Measurements from ENCODE around the gene FAM228B. TPM values are rescaled to one million over a fixed set of nuclear protein-coding genes. Genes with fewer than 3 reads are reported as not detected.
"Not testable (repeated sequence)": the region's sequence is repeated elsewhere in the genome, so short reads cannot be mapped to it uniquely, and the experiment has no call there.

FAM228B gene
- total RNA-seq, 2 donors from 2014 or later = 7.0 to 15.6 TPM

DNA sequence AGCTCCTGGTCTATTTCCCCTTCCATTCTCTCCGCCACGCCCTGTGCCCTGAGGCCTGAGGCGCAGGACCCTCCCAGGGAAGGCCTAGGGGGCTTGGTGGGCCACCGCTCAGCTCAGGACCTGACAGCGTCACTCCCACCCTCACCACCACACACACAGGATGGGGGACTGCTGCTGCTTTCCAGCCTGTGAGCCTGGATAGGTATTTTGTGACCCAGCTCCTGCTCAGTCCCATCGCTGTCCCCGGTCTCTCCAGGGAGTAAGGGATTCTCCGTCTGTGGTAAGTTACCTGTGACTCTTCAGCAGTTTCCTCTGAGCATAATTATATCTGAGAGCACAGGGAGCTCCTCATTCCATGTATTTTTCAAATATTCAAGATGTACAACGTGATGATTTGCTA, 67.9 kb downstream of the FAM228B start:
- H3K4me3 Mint-ChIP-seq = no peak overlapping the region
- no peak for ATAC-seq (replicated peaks)
- H3K27me3 Mint-ChIP-seq = no peaks in the 10 kb centered on the region
- no peaks in the 10 kb centered on the region for H3K36me3 Mint-ChIP-seq (ENCODE audit: low read depth)
- H3K27ac Mint-ChIP-seq = no peak overlapping the region
- peaks cover 5% of the 10 kb centered on the region for H3K9me3 Mint-ChIP-seq
- H3K4me1 Mint-ChIP-seq = no peaks in the 10 kb centered on the region

DNA sequence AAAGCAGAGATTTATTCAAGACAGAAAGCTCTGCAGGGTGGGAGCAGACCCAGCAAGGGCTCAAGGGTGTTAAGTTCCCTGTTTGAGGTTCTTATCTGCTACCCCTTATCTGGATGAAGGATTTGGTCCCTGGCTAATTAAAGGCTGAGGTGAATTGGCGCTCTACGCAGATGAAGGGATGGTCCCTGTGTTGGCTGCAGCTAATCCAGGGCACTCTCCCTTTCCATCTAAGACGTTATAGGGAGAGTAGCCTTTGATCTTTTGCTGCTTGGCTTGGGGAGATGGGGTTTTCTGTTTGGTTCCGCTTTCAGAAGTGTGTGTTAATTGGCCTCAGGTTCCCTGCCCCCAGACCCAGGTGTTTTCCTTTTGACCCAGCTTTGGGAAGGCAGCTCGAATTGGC, 68.6 kb downstream of the FAM228B start:
- Mint-ChIP-seq H3K9me3 (peaks cover 8% of the 10 kb centered on the region), H3K4me1 (no peaks in the 10 kb centered on the region), H3K4me3 (no peak overlapping the region), H3K27ac (no peak overlapping the region), H3K27me3 (no peaks in the 10 kb centered on the region), H3K36me3 (ENCODE audit: low read depth) (no peaks in the 10 kb centered on the region)
- no peak for ATAC-seq (replicated peaks)

DNA sequence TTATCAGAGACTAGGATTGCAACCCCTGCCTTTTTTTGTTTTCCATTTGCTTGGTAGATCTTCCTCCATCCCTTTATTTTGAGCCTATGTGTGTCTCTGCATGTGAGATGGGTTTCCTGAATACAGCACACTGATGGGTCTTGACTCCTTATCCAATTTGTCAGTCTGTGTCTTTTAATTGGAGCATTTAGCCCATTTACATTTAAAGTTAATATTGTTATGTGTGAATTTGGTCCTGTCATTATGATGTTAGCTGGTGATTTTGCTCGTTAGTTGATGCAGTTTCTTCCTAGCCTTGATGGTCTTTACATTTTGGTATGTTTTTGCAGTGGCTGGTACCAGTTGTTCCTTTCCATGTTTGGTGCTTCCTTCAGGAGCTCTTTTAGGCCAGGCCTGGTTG, 73.9 kb downstream of the FAM228B start:
- not testable (repeated sequence) for H3K4me1 Mint-ChIP-seq; H3K27me3 Mint-ChIP-seq; ATAC-seq (replicated peaks); H3K27ac Mint-ChIP-seq; H3K4me3 Mint-ChIP-seq; H3K9me3 Mint-ChIP-seq
- peaks cover 16% of the 10 kb centered on the region for H3K36me3 Mint-ChIP-seq (ENCODE audit: low read depth)

DNA sequence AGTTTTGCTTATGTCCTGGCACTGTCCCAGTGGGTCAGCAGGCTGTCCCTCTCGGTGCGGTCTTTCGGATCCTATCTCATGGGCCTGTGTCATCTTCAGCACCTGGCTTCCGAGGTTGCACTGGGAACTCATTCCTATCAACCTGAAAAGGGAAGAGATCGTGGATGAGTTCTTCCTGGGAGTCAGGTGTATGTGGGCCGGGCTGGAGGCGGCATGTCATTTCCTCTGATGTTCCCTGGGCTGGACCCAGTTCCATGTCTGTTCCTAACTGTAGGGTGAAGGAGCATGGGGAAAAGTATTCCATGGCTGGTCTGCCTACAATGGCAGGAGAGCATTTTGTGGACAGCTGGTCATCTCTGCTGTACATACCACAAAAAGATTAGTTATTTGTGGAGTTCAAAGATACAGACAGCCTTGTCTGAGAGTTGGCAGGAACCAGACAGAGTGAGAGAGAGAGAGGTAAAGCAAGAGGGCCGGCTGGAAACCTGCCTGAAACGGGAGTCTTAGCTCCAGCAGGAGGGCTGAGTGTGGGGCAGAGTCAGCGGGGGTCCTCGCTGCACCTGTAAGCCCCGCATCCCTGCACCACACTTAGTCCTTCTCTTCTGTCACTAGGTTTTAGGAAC, 76.8 kb downstream of the FAM228B start:
- Mint-ChIP-seq H3K27ac (no peak overlapping the region), H3K36me3 (ENCODE audit: low read depth) (peaks cover 42% of the 10 kb centered on the region), H3K9me3 (peaks cover 5% of the 10 kb centered on the region), H3K4me3 (no peak overlapping the region), H3K27me3 (no peaks in the 10 kb centered on the region), H3K4me1 (no peaks in the 10 kb centered on the region)
- ATAC-seq (replicated peaks) = no peak

DNA sequence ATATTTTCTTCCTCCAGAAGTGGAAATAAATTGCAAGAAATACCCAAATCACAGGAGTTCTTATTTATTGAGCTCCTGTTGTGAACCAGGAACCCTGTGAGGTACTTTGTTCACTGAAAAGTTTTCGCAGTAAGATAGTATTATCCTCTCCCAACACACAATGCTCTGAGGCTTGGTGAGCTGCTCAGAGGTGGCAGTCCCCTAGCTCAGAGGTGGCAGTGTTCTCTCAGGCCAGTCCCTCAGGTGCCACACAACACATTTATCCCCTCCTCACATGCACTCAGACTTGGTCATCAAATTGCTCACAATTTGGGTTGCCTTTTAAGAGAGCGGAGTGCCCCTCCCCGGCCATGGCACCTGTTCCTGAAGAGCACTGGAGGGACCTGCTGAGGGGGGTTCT, 77.5 kb downstream of the FAM228B start:
- no peak overlapping the region for H3K4me3 Mint-ChIP-seq

DNA sequence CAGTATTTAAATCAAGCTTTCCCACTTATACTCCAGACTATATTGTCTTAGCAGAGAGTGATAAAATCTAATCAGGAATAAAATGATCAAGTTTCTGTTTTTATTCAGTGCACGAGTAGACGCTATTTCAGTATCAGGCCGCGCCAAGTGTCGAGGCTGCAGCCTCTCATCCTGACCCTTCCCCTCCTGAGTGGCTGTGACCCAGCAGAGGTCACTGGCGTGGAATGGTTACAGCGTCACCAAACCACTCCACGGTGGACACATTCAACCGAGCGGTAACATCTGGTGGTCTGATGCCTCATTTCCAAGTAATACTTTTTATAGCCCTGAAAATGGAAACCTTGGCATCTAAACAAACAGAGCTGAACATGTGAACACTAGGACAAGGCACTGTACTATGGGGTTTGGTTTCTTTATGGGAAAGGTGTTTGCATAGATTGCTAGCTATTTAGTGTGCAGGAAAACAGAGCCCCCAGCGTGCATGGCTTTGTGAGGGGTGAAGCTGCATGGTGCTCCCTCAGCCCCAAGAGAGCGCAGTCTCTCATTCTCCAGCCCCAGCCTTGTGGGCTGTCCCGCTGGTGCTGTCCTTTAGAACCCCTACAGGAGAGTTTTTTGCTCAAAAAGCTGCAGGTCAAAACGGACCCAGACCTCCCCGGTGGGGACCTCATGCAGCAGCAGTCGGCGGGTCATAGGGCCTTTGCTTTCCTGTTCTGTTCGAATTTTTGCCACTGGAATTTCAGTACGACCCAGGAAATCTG, 79.9 kb downstream of the FAM228B start:
- H3K36me3 Mint-ChIP-seq (ENCODE audit: low read depth) = peaks cover 73% of the 10 kb centered on the region
- no peaks in the 10 kb centered on the region for H3K4me1 Mint-ChIP-seq
- no peaks in the 10 kb centered on the region for H3K27me3 Mint-ChIP-seq
- H3K27ac Mint-ChIP-seq = no peak overlapping the region
- no peak for ATAC-seq (replicated peaks)
- no peaks in the 10 kb centered on the region for H3K9me3 Mint-ChIP-seq
- H3K4me3 Mint-ChIP-seq = no peak overlapping the region

More for the DNA sequence above, 77.5 kb downstream of the FAM228B start:
- no peak for ATAC-seq (replicated peaks)
- no peak overlapping the region for H3K27ac Mint-ChIP-seq
- H3K9me3 Mint-ChIP-seq = peaks cover 5% of the 10 kb centered on the region
- H3K4me1 Mint-ChIP-seq = no peaks in the 10 kb centered on the region
- H3K36me3 Mint-ChIP-seq (ENCODE audit: low read depth) = peaks cover 49% of the 10 kb centered on the region
- H3K27me3 Mint-ChIP-seq = no peaks in the 10 kb centered on the region

DNA sequence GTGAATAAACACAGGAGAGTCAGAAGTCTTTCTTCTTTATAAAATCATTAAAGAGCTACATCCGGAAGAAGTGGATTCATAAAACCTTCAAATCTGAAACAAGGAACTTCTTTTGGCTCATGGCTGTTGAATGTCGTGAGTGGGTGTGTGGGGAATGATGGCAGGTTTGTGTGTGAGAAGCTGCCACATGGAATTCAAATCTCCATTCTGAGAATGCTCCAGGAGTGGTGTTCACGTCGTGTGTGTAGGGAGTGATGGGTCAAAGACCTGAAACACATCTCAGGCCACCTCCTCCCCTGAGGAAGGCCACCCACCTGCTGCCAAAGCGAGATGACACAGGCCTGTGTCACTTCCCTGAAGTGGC, 80.5 kb downstream of the FAM228B start:
- Mint-ChIP-seq H3K4me1 (no peaks in the 10 kb centered on the region), H3K36me3 (ENCODE audit: low read depth) (peaks cover 78% of the 10 kb centered on the region), H3K27me3 (no peaks in the 10 kb centered on the region), H3K27ac (no peak overlapping the region), H3K9me3 (no peaks in the 10 kb centered on the region), H3K4me3 (no peak overlapping the region)
- no peak for ATAC-seq (replicated peaks)

DNA sequence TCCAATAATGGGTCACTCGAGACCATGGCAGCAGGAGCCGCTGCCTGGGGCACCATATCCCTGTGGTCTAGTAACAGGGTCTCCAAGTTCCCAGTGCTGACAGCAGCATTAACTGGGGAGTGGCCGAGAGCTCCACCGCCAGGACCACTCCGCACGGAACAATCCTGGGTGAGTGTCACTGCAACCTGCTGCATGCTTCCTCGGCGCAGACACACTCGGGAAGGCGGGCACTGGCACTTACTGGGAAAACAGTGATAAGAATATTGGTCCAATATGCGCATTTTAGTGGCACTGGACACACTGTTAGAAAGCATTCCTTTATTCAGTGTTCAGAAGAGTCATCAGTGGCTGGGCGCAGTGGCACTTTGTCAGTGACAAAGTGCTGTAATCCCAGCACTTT, 81.2 kb downstream of the FAM228B start:
- no peak overlapping the region for H3K27ac Mint-ChIP-seq
- H3K4me1 Mint-ChIP-seq = no peaks in the 10 kb centered on the region
- H3K4me3 Mint-ChIP-seq = no peak overlapping the region
- no peaks in the 10 kb centered on the region for H3K9me3 Mint-ChIP-seq
- no peaks in the 10 kb centered on the region for H3K27me3 Mint-ChIP-seq
- ATAC-seq (replicated peaks) = no peak
- peaks cover 86% of the 10 kb centered on the region for H3K36me3 Mint-ChIP-seq (ENCODE audit: low read depth)

DNA sequence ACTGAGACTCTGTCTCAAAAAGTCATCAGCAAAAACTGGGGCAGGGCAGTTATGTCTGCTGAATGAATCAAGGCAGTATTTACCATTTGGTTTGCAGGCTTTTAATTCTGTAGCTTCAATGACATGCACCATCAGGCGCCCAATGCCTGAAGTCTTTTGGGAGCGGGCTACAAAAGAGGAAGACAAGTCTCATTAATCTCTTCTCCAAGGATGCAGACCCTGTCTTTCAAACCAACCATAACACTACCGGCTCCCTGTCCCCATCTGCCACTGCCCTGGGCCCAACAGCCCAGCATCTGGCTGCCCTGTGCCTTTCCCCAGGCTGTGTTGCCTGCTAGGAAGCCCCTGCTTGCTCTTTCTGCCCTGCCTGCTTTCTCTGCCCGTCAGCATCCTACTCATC, 81.9 kb downstream of the FAM228B start:
- H3K36me3 Mint-ChIP-seq (ENCODE audit: low read depth) = peaks cover 92% of the 10 kb centered on the region

DNA sequence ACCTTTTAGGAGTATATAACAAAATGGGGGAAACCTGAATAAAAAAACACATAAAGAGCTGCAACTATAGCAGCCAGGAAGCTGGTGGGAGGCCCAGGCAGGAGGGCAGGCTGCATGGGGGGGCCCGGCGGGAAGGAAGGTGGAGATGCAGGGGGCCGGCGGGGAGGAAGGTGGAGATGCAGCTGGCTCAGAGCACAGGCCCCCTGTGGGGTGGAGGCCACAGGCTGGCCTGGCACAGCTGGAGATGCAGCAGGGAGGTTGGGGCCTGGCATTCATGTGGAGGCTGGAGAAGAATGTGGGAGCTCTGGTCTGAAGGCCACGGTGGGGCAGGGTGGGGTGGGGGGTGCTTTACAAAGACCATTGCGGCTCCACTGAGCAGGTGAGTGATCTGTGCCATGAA, 83.0 kb downstream of the FAM228B start:
- ATAC-seq (replicated peaks) = no peak
- Mint-ChIP-seq H3K4me1 (no peaks in the 10 kb centered on the region), H3K27ac (peak overlapping the region; percentile 31), H3K9me3 (no peaks in the 10 kb centered on the region), H3K4me3 (no peak overlapping the region), H3K36me3 (ENCODE audit: low read depth) (peaks cover 97% of the 10 kb centered on the region), H3K27me3 (no peaks in the 10 kb centered on the region)

More for the DNA sequence above, 81.9 kb downstream of the FAM228B start:
- Mint-ChIP-seq H3K27ac (no peak overlapping the region), H3K4me3 (no peak overlapping the region), H3K27me3 (no peaks in the 10 kb centered on the region), H3K9me3 (no peaks in the 10 kb centered on the region), H3K4me1 (no peaks in the 10 kb centered on the region)
- no peak for ATAC-seq (replicated peaks)

DNA sequence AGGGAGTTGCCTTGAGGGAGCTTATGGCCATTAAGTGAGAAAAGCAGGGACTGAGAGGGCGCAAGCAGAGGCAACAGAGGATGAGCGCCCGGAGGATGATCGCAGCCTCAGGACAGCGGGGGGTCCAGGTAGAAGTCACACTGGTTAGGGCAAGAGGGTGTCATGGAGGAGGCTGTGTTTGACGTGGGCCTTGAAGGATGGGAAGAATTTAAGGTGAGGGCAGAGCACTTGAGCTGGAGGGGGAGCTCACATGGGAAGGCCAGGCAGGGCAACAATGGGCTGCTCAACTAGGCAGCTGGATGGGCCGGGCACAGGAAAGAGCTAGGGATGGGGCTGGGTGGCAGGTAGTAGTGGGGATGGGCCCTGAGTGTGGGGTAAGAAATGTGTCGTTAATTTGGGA, 83.4 kb downstream of the FAM228B start:
- no peaks in the 10 kb centered on the region for H3K4me1 Mint-ChIP-seq
- H3K4me3 Mint-ChIP-seq = no peak overlapping the region
- H3K36me3 Mint-ChIP-seq (ENCODE audit: low read depth) = peaks cover 97% of the 10 kb centered on the region
- H3K9me3 Mint-ChIP-seq = no peaks in the 10 kb centered on the region
- H3K27ac Mint-ChIP-seq = peak overlapping the region; percentile 31
- ATAC-seq (replicated peaks) = no peak
- no peaks in the 10 kb centered on the region for H3K27me3 Mint-ChIP-seq

DNA sequence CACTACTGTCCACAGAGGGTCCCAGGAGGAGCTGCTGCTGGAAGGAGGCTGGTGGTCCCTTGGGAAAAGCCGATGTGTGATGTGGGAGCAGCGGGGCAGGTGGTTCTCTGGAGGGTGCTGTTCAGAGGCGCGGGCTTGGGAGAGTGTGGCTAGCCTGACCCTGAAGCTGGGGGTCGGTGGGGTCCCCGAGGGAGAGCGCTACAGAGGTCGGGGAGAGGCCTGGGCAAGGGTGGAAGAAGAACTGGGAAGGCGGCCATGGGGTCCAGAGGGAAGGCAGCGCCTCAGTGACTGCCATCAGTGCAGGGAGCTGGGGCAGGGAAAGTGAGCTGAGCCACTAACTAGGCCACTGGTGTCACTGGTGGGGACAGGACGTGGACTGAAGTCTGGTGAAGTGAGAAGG, 84.1 kb downstream of the FAM228B start:
- H3K4me1 Mint-ChIP-seq = no peaks in the 10 kb centered on the region
- no peak overlapping the region for H3K4me3 Mint-ChIP-seq
- no peak for ATAC-seq (replicated peaks)
- no peaks in the 10 kb centered on the region for H3K27me3 Mint-ChIP-seq
- no peaks in the 10 kb centered on the region for H3K9me3 Mint-ChIP-seq
- H3K27ac Mint-ChIP-seq = peak overlapping the region; percentile 31
- H3K36me3 Mint-ChIP-seq (ENCODE audit: low read depth) = peaks cover 97% of the 10 kb centered on the region

DNA sequence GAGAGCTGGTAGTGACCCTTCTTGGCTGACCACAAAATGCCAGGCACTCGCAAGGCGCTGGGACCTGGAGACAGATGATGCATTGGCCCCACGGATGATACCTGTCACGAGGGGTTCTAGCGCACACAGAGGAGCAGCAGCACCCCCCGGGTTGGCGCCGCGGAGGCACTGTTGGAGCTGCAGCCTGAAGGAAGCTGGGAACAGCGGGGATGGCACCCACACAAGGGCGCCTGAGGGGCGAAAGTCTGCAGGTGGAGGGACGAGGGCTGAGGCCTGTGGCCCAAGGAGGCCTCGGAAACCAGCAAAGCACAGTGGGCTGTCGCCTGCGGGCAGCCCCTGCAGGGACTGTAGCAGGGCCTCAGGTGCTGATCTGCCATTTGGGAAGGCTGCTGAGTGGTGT, 85.2 kb downstream of the FAM228B start:
- ATAC-seq (replicated peaks) = no peak
- Mint-ChIP-seq H3K4me3 (no peak overlapping the region), H3K36me3 (ENCODE audit: low read depth) (peaks cover 97% of the 10 kb centered on the region), H3K9me3 (no peaks in the 10 kb centered on the region), H3K27ac (no peak overlapping the region), H3K4me1 (no peaks in the 10 kb centered on the region), H3K27me3 (no peaks in the 10 kb centered on the region)

DNA sequence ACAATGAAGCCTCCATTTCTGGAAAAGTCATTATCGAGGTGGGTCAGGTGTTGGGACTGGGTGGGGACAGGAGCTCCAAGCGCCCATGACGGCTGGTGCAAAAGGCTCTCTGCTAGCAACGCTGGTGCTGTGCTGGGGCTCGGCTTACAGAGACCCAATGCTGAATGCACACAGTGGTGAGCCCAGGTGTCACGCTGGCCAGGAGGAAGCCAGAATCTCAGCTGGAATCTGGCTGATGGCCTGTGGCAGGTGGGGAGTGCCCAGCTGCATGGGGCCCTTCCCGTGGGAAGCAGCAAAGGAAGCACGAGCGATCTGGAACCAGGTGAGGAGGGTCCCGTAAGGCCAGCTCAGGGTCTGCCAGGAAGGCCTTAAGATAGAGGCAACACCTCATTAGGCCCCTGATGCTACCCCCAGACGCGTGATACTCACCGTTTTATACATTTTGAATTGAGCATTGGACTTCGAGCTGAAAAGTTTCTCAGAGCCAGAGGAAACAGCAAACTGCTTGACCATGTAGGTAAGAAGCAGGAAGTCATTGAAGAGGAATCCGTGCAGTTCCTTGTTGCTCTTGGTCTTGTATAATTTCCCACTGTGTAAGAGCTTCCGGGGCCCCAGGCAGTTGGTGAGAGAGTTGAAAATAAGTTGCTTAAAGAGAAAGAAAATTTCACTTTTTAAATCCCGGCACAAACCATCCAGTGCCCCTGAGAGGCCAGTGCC, 86.3 kb downstream of the FAM228B start:
- no peak overlapping the region for H3K4me3 Mint-ChIP-seq
- no peaks in the 10 kb centered on the region for H3K27me3 Mint-ChIP-seq
- H3K9me3 Mint-ChIP-seq = no peaks in the 10 kb centered on the region
- peaks cover 95% of the 10 kb centered on the region for H3K36me3 Mint-ChIP-seq (ENCODE audit: low read depth)
- no peaks in the 10 kb centered on the region for H3K4me1 Mint-ChIP-seq
- ATAC-seq (replicated peaks) = no peak
- no peak overlapping the region for H3K27ac Mint-ChIP-seq

DNA sequence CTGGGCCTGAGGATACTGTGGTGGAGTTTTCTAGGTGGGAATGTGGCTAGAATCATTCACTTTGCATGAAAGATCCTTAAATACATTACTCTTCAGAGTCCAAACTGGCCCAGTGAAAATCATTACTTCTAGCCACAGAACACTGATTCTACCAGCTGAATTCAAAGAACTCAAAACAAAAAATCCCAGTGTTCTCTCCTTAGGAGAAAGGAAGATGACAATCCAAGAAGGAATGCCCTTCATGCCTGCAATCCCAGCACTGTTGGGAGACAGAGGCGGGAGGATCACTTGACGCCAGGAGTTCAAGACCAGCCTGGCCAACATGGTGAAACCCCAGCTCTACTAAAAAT, 86.8 kb downstream of the FAM228B start:
- H3K27ac Mint-ChIP-seq = no peak overlapping the region
- peaks cover 97% of the 10 kb centered on the region for H3K36me3 Mint-ChIP-seq (ENCODE audit: low read depth)
- no peak for ATAC-seq (replicated peaks)
- H3K4me1 Mint-ChIP-seq = no peaks in the 10 kb centered on the region
- H3K9me3 Mint-ChIP-seq = no peaks in the 10 kb centered on the region
- no peaks in the 10 kb centered on the region for H3K27me3 Mint-ChIP-seq
- H3K4me3 Mint-ChIP-seq = no peak overlapping the region

All from activated T-helper 17 cell treated with anti-CD3 and anti-CD28 coated beads, Interleukin-2, amount 50 U/mL, for 72 hours (primary cell).